HG02852 (cell line): Measurements from ENCODE around the gene ERBIN.
"Not testable (repeated sequence)": the region's sequence is repeated elsewhere in the genome, so short reads cannot be mapped to it uniquely, and the experiment has no call there.

ENCODE experiments used
- ATAC-seq: cut with Tn5 transposase; IDR thresholded peaks from one replicate; pipeline ENCODE4 v1.9.1; 2021; ENCODE audit warnings: mild to moderate bottlenecking, moderate library complexity; ENCODE audit not compliant: unreplicated experiment

Gene ERBIN

DNA sequence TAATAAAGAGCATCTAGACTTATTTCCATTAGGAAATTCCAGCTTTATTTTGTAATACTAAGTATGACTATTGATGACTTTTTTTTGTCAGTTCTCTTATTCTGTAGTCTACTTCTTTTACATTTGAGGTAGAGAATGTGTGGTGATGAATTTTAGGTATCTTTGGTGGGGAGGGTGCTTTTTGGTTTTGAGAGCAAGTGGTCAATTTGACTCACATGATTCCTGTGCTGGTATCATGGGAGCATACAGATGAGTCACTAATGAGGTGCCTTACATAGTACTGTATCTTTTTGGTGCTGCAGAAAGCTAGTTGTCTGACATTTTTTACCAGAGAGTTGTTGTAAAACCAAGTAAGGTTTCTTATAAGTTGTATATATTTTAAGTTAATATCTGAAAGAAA, 35.3 kb downstream of the ERBIN start:
- ATAC-seq, result peak; percentile 83

DNA sequence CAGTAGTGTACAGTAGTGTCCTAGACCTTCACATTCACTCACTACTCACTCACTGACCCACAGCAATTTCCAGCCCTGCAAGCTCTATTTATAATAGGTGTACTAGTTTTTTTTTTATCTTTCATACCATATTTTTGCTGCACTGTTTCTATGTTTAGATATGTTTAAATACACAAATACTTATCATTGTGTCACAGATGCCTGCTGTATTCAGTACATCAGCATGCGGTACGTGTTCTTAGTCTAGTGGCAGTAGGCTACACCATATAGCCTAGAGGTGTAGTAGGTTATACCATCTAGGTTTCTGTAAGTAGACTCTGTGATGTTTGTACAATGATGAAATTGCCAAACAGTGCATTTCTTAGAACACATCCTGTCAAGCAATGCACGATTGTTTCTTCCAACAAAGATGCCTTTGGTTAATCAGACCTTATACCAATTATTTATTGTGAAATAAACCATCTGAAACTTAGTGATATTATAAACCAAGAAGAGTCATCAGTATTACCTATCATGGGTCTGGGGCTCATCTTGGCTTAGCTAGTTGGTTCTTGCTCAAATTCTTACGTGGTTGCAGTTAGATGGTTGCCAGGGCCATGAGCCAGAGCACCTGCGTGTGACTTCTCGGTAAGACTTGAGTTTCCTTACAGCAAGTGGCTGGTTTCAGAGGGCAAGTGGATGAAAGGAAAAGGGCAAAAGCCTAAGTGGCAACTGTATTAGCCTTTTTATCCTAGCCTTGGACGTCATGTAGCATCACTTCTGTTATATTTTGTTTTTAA, 41.1 kb downstream of the ERBIN start:
- ATAC-seq, result no peak

DNA sequence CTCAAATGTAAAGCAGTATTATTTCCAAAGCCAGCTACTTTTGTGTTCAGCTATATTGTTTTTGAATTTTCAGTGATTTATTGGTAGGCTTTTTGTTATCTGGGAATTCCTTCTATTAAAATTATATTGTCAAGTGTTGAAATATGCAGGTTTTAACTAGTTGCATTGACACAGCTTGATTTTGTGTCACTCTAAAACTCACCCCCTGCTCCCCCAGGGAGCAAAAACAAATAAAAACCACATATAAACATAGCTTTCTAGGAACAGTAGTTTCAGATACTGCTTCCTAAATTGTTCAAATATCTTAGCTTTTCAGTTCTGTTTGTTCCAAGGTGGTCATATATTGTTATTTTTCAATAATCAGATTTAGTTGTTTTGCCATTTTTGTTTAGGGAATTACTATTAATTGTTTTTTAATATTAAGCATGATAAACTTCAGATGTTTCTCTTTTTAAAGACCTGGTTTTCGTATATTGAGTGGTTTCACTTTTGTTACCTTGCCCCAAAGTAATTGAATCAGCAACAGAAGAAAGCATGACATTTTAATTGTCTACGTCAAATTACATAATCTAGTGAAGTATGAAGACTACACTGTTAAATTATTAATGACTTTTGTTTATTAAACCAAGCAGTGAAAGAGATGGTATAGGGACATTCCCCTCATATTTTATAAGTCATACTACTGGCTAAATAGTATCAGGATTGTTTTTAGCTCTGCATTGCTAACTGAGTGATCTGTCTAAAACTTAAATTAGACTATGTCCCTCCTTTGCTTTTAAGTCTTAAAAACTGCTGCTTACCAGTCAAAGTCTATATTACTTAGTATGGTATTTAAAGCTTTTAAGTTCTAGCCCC, 43.4 kb downstream of the ERBIN start:
- ATAC-seq, result no peak

DNA sequence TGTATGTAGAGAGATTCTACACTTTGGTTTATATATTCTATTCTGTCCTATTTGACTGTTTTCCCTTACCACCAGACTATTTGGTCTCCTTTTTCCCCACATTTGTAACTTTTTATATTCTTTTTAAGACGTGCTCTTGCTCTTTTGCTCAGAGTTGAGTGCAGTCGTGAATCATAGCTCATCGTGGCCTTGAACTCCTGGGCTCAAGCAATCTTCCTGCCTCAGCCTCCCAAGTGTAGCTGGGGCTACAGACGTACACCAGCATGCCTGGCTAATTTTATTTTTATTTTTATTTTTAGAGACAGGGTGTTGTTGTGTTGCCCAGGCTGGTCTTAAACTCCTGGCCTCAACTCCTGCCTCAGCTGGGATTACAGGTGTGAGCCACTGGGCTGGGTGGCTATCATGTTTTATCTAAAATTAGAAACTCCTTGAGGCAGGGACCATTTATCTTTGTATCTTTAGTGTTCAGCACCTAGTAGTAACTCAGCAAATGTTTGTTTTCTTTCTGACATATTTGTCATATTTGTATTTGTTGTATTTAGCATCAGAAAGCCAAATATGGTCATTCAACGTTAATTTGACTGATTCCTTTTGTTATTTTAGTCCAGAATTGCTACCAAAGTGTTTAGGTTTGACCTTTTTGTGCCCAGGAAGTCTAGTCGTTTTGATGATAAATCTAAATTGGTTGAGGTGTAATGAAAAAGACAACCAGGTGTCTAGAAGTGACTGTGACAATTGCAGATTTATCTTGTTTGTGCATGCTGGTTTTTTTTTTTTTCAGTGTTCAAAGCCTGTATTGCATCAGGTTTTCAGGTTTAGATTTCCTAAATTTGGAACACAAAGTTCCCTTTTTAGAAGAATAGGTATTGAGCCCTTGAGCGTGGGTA, 44.3 kb downstream of the ERBIN start:
- ATAC-seq, result no peak

DNA sequence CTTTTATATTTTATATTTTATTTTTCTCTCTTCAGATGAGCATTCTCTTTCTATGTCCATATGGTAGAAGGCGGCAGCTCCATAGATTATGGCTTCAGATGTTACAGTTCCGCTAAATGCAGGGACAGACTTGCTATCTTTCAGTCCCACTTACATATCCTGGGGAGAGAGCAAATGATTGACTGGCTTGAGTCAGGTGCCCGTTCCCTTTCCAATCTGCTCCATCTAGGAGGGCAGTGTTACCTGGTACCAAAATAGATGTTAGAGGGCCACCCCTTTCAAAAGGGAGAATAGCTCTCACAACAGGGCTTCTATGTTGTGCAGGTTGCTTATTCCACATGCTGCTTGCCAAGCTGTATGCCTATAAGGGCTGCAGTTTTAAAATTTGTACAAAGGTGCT, 45.3 kb downstream of the ERBIN start:
- ATAC-seq, result no peak

DNA sequence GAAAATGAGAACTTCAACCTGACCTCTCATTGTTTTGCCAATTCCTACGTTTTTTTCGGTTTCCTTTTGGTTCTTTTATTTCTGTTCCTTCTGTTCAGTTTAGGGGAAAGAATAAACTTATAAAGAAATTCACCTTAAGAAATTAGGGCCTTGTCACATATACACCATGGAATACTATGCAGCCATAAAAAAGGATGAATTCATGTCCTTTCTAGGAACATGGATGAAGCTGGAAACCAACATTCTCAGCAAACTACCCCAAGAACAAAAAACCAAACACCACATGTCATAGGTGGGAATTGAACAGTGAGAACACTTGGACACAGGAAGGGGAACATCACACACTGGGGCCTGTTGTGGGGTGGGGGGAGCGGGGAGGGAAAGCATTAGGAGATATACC, 46.5 kb downstream of the ERBIN start:
- ATAC-seq, result not testable (repeated sequence)

DNA sequence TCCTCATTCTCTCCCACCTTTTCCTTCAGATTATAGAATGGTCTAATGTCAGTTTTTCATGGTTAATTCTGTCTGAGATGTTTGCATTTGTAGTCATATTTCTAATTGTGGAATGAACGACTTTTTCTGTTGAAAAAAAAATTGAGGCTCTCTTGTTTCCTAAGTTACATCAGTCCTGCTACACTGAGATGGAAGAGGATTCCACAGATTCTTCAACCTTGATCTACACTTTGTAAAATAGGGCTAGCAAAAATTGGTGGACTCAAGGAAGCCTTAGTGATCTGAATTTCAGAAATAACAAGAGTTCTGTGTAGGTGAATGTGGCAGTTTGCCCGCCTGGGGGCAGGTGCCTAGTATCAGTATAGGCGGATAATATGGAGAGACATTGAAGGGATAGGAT, 51.9 kb downstream of the ERBIN start:
- no peak for ATAC-seq

DNA sequence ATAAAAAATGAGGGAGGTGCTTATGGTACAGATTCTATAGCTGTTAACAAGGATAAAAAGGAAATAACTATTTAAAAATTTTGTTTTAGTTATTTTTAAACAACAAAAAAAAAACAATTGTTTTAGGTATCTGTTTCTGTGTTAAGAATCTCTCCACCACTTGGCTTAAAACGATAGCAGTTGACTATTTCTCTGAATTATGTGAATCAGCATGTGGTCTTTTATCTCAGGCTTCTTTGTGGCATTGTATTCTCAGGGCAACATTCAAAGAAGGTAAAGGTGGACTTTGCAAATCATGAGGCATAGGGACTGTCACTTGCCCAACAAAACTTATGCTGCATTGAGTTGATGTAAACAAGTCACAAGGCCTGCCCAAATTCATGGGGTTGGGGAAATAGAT, 55.2 kb downstream of the ERBIN start:
- no peak for ATAC-seq

DNA sequence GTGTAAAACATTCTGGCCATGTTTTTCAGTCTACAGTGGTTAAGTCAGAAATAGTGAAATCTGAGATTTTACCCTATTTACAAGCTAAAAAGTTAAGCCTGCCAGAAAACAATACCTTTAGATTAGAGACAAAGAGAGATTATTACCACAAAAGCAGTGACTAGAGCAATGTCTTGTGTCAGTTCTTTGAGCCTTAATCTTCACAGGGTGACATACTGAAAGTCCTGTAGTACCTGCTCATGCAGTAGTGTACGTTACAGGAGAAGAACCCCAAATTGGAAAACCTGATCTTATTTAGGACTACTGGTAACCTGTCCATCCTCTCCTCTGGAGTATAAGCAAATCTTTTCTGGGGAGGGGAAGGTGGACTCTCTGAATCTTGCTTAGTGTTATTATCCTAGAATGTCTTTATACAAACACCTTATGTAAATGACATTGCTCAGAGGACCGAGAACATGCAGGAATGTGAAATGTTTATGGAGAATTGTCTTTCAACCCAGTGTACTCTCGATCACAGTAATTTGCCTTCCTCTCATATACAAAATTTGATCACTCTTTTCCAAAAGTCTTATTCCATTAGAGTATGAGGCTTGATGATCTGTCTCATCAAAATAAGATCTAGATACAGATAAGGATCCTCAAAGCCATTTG, 55.7 kb downstream of the ERBIN start:
- no peak for ATAC-seq

DNA sequence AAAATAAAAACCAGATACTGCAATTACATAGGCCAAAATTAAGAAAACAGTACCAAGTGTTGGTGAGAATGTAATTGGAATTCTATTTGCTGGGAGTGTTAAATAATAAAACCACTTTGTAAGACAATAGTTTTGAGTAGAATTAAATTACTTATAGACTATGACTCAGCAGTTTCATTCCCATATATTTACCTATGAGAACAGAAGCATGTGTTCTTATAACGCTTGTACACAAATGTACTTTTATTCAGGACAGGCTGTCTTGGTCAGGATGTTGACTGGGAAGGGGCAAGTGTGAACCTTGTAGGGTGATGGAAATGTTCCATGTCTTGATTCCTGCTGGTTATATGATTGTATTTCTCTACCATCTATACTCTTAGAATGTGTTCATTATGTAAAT, 56.3 kb downstream of the ERBIN start:
- ATAC-seq, result no peak

DNA sequence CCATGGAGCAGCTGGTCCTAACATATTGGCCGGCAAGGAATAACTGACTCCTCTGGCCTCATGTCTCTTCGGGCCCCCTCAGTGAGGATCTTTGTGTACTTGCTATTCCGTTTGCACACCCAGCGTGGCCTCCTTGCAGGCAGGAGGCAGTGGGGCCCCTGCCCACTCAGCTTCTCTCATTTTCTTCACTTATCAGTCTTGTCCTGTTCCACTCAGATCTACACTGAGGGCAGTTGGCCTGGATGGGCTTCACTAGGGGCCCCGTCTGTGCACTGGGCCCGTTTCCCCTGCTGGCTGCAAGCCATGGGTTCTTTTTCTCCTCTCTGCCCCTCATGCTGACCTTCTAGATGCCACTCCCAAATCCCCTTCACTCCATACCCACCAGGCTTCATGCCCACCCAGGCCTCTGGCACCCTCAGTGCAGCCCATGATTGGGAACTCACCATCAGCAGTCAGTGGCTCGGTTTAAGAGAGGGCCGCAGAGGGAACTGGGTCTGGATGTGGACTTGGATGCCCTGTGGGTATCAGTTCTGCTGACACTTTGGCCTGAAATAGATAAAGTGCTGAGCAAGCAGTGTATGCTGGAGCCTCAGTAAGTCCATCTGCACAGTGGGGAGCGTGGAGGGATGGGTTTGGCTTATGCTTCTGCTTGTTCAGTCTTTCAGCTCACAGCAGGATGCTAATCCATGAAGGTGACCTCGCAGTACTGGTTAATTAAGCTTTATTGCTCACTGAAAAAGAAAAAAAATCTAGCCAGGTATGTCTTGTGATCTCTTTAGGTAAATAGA, 57.9 kb downstream of the ERBIN start:
- no peak for ATAC-seq

DNA sequence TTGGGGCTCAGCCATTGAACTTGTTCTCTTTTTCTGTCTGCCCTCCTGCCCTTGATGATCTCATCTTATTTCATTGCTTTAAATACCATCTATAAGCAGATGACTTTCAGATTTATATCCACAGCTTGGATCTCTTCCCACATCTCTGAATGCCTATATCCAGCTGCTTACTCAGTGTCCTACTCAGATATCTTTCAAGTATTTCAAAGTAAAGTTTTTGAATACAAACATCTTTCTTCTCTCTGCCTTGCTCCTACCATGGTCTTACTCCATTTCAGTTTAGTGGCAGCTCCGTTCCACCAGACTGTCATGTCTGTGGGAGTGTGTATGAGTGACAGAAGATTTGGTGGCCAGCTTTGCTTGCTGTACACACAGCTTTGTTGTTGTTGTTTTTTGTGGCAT, 59.7 kb downstream of the ERBIN start:
- no peak for ATAC-seq

DNA sequence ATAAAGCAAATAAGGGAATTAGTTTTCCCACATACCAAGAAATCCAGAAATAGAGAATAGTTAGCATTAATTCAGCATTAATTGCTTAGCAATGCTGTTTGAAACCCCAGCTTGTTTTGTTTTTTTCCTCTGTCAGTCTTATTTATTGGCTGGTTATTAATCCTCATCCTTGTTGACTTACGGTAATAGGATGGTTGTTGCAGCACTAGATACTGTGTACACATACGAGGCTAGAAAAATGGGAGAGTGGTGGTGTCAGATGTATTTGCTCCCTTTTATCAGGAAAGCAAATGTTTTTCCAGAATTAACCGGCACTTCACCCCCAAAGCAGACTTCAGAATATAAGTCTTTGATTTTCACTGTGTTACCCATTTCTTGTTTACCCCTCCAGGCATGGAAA, 60.4 kb downstream of the ERBIN start:
- no peak for ATAC-seq

DNA sequence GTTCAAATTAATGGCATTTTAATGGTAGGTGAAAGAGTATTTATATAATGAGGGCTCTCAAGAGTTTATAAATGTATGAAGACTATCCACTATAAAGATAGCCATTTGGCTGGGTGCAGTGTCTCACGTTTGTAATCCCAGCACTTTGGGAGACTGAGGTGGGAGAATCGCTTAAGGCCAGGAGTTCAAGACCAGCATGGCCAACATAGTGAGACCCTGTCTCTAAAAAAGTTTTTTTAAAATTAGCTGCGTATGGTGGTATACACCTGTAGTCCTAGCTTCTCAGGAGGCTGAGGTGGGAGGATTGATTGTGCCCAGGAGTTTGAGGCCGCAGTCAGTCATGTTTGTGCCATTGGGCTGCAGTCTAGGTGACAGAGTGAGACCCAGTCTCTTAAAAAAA, 61.6 kb downstream of the ERBIN start:
- ATAC-seq, result no peak

DNA sequence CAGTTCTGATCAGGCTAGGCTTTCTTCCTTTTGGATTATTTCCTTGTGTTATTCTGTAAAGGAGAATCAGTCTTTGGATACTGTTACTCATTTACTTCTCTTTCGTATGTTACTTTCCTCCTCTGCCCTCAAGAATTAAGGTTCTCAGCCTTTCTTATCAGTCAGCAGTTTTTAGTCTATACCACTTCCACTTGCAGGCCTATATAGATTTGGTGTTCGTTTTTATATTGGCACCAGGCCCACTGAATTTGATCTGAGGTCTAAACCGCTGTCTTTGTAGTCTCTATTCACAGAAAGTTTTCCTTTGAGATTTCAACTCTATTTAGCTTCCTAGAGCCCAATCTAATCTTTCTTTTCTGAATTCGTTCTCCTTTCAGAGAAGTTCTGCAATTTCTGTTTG, 62.8 kb downstream of the ERBIN start:
- ATAC-seq, result no peak

DNA sequence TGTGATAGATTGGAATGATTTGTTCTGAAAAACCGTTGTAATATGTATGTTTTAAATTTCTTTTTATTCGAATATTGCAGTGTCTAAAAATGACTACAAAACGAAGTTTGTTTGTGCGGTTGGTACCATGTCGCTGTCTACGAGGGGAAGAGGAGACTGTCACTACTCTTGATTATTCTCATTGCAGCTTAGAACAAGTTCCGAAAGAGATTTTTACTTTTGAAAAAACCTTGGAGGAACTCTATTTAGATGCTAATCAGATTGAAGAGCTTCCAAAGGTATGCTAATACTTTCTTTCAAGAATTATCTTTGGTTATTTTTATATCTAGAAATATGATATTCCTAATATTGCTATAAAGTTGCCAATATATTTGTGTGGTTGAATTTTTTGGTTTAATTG, 66.3 kb downstream of the ERBIN start:
- no peak for ATAC-seq

DNA sequence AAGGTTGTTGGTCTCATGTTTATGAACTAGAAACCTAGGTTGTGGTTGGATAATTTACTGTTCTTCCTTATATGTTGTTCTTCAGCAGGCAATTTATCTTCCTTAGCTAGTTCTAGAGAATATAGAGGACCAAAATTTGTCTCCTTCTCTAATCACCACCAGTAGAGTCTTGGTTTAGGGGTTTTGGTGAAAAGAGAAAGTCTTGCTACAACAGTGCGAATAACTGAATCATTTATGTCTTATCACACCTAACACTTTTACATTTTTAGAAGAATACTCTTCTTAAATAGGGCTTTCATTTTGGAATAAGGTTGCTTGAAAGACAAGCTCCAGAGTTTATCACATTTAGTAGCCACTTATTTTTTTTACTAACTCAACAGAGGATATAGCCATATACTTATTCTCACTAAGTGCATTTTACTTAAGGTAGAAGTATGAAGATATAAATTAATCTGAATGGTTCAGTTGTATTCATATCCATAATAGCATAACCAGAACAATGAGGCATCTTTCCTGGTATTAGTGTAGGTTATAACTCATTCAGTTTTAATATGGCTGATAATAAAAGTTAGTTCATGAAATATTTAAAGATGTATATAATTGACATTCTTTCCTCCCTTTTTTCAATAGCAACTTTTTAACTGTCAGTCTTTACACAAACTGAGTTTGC, 67.9 kb downstream of the ERBIN start:
- no peak for ATAC-seq

DNA sequence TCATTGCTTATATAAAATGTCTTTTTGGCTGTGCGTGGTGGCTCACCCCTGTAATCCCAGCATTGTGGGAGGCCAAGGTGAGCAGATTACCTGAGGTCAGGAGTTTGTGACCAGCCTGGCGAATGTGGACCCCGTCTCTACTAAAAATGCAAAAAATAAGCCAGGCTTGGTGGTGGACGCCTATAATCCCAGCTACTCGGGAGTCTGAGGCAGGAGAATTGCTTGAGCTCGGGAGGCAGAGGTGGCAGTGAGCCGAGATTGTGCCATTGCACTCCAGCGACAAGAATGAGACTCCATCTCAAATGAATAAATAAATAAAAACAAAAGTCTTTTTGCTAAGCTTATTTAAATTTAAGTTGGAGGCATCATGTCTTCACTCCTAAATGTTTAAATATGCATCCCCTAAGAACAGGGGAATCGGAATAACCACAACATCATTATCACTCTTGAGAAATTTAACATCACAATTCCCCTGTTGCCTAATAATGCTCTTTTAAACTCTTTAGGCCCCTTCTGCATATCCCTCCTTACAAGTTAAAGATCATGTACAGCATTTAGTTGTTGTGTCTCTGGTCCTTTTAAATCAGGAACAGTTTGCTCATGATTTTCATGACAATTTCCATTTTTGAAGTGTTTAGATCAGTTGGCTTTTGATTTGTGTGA, 72.8 kb downstream of the ERBIN start:
- ATAC-seq, result no peak

DNA sequence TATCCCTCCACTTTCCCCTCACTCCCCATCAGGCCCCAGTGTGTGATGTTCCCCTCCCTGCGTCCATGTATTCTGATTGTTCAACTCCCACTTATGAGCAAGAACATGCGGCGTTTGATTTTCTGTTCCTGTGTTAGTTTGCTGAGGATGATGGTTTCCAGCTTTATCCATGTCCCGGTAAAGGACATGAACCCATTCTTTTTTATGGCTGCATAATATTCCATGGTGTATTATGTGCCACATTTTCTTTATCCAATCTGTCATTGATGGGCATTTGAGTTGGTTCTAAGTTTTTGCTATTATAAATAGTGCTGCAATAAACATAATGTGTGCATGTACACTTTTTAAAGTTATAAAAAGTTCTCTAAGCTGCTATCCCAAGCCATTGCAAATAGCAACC, 75.6 kb downstream of the ERBIN start:
- no peak for ATAC-seq
